Left lobe of liver (tissue), 2 donors: ENCODE measurements around the gene RHBG. TPM values are rescaled to one million over a fixed set of nuclear protein-coding genes. Genes with fewer than 3 reads are reported as not detected.

Experiments
- ATAC-seq: fragments of 200-7000 bp; cut with Tn5 transposase; one replicate; pipeline ENCODE4 v1.9.1; 2020; ENCODE audit warnings: mild to moderate bottlenecking, moderate library complexity
- DNase-seq: peaks from one replicate; pipeline ENCODE4 v3.0.0-alpha.2; 2020; ENCODE audit warnings: low spot score
- total RNA-seq: library from RNA; stranded (reverse); gene quantifications from one replicate; pipeline ENCODE4 v1.2.1, GENCODE V29; 2021
- donor health status: DM: no; HTN: no; CAD: no; lungs with moderate emphysema.
- donor health status: DM: no; HTN: yes; CAD: no.

Gene RHBG
- total RNA-seq, 1 donor from 2014 or later: 2.8 TPM

DNA sequence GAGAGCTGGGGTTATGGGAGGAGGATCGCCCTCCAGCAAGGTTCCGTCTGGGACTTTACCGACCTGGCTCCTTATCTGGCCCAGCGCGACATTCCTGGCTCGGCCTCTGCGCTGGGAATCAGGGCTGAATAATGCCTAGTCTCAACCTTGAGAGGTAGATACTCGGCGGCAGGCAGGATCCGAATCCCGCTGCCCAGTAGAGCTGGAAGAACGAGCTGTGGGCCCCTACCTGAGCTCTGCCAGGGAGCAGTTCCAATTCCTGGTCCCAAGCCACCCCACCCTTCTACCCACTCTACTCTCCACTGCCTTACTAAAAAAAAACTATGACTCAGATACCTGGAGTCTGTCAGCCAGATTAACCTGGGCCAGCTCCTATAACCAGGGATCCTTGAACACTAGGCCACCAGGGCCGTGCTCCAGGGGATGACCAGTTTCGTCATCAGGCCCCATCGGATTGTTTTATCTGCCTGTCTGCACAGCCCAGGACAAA lies 53.6 kb downstream of the RHBG start:
- ATAC-seq (no peak), DNase-seq (no peak)

DNA sequence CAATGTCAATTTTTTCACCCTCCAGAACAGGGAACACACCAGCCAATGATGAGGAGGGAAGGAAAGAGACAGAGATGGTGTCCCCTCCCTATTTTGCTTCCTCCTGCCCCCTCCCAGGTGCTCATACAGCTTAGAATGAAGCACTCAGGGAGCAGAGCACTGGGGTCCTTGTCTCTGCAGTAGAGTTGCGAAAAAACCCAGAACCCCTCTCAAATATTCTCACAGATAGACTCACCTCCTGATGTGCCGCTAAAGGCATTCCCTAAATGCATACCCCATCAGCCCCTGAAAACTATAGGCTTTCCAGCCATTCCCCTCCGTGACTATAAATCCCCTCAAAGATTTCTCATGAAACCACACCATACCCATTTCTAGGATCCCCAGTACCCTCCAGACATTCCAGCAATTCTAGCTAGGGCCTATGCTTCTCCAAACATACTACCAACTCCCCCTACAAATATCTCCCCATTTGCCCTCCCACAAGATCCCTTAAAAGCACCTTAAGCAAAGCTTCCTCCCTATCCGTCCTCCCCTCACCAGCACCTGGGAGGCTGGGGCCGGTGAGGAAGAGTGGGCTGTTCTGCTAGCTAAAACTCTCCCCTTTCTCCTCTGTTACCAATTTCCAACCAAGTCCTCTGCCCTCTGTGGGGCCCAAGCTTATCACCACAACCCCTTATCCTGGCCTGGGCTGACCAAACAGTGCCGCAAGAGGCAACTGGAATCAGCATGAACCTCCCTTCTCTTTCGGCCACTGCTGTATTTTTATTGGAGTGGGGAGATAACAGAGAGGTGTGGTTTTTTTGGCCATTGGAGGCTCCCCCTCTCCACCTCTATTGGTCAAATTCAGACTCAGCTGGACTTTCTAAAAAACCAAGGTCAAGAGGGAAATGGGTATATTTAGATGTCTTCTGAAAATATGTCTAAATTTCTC lies 54.7 kb downstream of the RHBG start:
- no peak for DNase-seq
- ATAC-seq: no peak

DNA sequence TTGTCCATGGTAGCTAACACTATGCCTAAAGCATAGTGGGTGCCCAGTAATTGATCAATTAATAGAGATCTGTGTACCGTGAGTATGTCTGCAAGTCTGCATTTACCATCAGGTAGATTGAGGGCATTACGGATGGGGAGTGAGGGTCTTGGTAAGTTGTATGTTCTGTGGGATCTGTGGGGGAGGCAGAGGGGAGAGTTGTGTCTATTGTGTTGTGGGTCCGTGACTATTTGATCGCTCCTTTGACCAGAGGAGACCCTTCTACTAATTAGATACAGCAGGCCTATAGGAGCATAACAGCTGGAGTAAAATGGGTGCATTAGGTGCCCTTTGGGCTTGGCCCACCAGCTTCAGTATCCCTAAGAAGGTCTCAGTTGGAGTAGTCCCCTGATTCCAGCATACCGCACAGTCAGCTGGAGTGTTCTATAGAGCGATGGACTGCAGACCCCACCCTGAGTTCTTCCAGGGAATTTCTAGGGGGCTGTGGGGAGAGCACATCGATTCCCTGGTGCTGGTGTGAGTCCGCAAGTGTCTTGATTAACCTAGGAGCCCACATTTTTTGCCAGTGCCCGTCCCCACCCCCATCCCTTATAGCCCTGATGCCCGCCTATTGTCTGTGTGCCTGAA lies 55.9 kb downstream of the RHBG start:
- ATAC-seq (no peak), DNase-seq (no peak)

DNA sequence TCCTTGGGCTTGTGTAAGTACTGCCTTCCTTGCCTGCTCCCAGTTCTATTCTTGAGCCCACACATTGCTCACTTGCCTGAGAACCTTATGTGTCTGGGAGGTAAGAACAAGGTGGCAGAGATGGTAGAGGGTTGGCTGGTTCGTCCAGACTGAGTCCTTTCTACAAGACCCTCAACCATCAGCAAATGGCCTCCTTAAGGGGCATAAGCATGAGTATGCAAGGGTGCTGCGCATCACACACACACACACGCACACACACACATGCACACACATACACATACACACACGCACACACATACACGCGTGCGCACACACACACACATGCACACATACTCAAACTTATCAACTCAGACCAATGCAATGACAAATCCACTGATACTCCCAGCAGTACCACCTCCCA lies 56.9 kb downstream of the RHBG start:
- DNase-seq (no peak), ATAC-seq (no peak)

DNA sequence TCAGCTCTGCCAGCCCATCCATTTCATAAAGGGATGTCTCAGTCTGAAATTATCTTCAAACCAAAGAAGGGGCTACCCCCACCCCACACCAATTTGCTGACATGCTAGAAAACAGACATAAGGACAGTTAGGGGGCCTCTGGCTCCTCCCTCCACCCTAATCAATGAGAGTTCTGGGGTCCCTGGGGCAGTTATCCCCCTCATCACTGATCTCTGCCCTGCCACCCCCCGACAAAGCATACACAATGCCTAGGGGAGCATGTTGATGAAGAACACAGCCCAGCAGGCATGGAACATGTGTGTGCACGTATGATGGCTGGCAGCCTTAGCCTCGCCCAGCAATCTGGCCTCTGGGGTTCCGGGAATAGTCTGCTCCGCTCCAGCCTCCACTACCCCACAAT lies 58.9 kb downstream of the RHBG start:
- no peak for ATAC-seq

DNA sequence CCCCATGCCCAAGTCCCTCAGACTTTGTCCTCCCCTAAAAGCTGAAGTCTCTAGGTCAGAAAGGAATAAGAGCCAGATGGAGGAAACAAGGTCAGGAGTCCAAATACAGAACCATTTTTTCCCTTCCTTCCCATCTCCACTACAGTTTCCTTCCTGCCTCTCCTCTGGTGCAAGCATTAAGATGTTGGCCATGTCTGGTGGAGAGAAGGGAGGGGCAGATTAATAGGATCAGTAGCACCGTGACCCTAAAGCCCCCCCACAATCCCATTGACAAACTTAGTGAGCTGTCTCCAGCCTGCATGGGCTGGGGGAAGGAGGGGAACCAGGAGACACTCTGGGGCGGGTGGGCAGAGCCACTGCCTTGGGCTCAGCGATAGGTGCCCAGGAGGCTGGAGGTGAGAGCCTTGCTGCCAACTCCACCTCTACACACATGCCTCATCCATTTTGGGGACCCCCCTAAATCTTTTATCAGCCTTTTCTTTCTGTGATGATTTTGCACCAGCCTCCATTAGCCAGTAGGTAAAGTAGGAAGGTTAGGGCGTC lies 59.8 kb downstream of the RHBG start:
- no peak for ATAC-seq
- no peak for DNase-seq

More for the DNA sequence above, 58.9 kb downstream of the RHBG start:
- DNase-seq: no peak

DNA sequence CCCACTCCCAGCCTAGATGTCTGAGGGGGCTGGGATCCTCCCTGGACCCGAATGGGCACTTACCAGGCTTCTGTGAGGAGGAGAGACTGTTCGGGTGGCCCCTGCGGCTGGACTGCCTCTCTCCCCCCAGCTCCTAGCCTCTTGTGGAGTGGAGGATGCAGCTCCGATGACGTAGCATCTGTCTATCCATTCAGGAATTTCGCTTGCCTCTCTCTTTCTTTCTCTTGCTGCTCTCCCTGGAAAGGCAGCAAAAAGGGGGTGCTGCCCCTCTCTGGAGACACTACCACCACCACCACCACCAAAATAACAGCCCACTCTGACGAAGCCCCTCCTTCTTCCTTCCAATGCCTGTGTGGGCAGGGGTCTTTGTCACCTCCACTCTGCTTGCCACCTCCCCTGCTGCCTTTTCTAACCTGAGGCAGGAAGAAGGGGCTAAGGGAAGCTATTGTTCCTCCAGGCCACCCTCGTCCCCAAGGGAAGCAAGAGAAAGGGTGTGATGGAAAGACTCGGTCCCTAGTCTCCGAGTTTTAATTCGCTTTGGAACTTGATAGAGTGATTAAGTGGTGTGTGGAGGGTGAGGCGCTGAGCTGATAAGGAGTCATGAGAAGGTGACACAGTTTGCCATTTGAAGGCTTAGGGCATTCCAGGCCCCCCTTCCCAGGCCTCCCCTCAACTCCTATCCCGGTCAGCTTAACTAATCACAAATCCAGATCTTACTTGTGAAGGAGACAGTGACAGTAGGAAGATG lies 60.5 kb downstream of the RHBG start:
- no peak for DNase-seq
- no peak for ATAC-seq

DNA sequence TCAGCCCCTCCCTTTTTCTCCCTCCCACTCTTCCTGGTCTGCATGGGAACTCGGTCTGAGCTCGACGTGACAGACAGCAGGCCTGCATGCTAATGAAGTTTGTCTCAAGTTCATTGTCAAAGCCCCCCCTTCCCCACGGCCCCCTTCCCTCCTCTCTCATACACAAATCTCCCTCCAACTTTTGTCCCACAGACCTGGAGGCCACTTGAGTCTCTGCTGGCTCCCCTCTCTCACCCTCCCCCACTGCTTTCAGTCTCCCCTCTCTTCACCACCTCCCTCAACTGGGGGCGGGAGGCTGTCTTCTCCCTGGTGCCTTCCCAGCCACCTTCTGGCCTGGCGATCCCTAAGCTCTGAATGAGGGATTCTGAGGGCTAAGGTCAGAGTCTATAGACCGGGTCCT lies 61.3 kb downstream of the RHBG start:
- DNase-seq (no peak), ATAC-seq (no peak)

DNA sequence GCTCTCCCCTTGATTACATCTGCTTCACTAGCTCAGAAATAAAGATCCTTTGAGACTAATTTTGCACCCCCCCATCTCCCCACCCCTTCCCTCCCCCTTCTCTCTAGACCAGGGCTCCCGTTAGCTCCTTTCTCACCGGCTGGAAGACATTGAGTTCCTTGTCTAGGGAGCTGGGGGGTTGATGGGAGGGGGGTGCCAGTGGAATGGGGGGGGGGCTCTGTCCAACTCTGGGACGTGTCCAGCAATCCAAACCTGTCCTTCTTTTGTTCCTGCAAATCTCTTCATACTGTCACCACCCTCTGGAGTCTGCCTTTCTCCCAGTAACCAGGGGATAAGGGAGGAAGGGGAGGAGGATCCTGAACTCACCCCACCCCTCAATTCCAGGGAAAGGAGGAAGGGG lies 61.9 kb downstream of the RHBG start:
- DNase-seq (no peak), ATAC-seq (no peak)

DNA sequence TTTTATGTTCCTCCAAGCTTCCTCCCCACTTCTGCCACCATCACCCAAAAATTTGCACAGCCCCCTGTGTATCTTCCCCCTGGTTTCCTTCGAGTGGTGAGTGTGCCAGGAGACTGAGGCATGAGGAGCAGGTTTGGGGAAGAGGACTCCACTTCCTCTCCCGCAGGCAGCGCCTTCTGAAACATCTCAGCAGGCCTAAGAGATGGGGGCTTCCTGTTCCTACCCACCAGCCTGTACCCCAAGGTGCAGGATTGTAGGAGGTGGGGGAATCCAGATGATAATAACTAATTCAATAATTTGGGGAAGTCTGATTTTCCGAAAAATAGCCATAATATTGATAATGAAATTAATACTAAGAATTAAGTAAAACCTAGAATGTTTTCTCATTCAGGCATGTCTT lies 62.4 kb downstream of the RHBG start:
- no peak for DNase-seq
- no peak for ATAC-seq

DNA sequence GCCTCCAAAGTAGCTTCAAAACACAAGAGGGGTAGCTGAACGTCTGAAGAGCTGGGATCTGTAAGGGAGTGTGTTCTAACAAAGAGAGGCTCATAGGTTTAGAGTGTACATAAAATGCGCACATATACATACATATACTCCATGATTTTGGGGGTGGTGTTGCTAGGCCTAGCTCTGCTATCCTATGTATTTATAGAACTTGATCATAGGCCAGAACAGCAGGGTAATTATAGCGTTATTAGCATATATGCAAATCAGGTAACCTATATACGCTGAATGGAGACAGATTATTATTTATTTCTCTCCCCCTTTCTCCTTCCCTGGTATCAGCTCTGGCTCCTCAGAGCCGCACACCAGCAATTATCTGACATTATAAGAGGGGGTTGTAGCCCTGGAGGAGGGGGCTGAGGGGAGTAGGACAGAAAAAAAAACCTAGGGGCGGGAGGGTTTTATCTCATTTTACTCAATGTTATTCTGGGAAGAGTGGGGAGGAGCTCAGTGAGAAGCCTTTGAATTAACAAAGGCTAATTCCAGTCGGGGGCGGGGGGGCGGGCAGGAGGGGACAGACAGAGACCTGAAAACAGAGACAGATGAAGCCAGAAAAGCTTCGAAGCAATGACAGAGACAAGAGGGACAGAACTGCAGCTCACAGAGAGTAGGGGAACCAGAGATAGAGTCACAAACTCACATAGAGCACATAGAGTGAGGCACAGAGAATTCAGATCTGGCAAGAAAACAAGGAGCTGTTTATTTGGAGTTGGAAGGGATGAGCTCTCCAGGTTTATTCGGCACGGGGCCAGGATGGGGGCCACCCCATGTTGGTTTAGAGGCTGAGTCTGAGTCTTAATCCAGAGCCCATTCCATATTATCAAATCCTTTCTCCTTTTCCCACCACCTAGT lies 63.0 kb downstream of the RHBG start:
- DNase-seq: no peak
- no peak for ATAC-seq

DNA sequence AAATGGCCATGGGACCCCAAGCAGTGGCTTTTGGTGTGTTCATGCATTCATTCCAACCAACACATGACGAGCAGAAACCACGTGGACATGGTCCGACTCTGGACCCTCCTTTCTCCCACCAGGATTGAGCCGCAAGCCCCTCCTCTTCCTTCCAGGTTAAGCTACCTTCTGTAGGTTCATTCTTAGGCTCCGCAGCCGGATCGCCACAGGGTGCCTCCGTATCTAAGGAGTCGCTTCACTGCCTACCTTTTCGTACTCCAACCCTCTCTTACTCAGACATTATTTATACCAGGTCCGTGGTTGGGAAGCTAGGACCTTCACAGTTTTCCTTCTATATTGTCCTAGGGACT lies 63.6 kb downstream of the RHBG start:
- DNase-seq (no peak), ATAC-seq (no peak)

DNA sequence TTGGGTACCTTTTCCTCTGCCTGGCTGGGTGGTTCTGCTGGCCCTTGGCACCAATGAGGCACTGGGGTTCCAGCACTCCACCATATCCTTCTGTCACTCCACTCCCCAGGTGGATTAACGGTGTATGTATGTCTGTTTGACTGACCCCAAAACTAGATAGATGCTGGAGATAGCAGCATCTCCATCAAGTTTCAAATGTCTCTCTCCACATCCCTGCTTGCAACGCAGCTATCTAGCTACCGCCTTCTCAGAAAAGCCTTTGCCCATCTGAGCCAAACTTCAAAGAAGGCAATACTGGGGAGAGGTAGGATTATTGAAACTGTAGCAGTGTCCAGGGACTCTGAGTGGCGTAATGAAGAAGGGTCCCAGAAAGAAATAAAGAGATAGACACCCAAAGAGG lies 64.0 kb downstream of the RHBG start:
- no peak for DNase-seq
- no peak for ATAC-seq

DNA sequence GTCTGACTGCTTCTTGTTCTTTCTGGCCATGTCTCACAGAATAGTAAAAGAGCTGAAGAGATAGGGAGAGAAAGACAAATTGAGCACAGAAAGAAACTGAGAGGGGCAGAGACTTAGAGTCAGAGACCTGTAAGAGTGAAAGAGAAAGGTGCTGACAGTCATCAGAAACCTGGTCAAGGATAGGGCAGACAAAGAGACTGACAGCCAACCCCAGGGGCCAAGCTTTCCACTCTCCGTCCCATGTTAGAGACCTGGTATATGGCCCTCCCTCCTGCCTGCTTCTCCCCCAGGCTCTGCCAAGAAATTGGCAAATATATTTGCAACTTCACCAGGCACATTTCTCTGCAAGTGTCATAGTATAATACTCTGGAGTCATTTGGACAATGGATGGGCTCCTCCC lies 64.6 kb downstream of the RHBG start:
- no peak for ATAC-seq
- no peak for DNase-seq

Other genes with a start within 250 kb of the RHBG start
- gene SEMA4A, start 215.6 kb upstream of the RHBG start, total RNA-seq: 0.88 TPM
- 25.4 TPM for gene SLC25A44, start 175.1 kb upstream of the RHBG start, total RNA-seq
- gene PMF1, start 156.2 kb upstream of the RHBG start, total RNA-seq: 26.6 TPM
- gene BGLAP, start 127.0 kb upstream of the RHBG start, total RNA-seq: 1.8 TPM
- gene PAQR6, start 121.2 kb upstream of the RHBG start, total RNA-seq: 3.3 TPM
- gene SMG5, start 86.4 kb upstream of the RHBG start, total RNA-seq: 43.3 TPM
- 2.6 TPM for gene TMEM79, start 84.9 kb upstream of the RHBG start, total RNA-seq
- gene GLMP, start 73.5 kb upstream of the RHBG start, total RNA-seq: 32.9 TPM
- gene VHLL, start 69.9 kb upstream of the RHBG start, total RNA-seq: not detected
- 80.8 TPM for gene CCT3, start 30.9 kb upstream of the RHBG start, total RNA-seq
- gene TSACC, start 30.7 kb upstream of the RHBG start, total RNA-seq: 0.40 TPM
- gene MEF2D, start 131.6 kb downstream of the RHBG start, total RNA-seq: 17.5 TPM
- 0.23 TPM for gene IQGAP3, start 203.4 kb downstream of the RHBG start, total RNA-seq
- not detected for gene TTC24, start 210.5 kb downstream of the RHBG start, total RNA-seq
- 51.2 TPM for gene NAXE, start 222.6 kb downstream of the RHBG start, total RNA-seq
- gene GPATCH4, start 232.3 kb downstream of the RHBG start, total RNA-seq: 7.3 TPM